GM10266 (cell line): ENCODE results near the gene CDKN2B-AS1.

Experiments
- DNase-seq: peaks from one replicate; pipeline ENCODE4 v3.0.0; 2012; ENCODE audit errors: extremely low spot score
- CTCF ChIP-seq: IDR thresholded peaks from 2 replicates; pipeline ENCODE4 v1.5.1; 2012; ENCODE audit warnings: mild to moderate bottlenecking, low read depth; ENCODE audit not compliant: control insufficient read depth, insufficient read depth; ENCODE audit errors: missing control alignments

The CDKN2B-AS1 gene

DNA sequence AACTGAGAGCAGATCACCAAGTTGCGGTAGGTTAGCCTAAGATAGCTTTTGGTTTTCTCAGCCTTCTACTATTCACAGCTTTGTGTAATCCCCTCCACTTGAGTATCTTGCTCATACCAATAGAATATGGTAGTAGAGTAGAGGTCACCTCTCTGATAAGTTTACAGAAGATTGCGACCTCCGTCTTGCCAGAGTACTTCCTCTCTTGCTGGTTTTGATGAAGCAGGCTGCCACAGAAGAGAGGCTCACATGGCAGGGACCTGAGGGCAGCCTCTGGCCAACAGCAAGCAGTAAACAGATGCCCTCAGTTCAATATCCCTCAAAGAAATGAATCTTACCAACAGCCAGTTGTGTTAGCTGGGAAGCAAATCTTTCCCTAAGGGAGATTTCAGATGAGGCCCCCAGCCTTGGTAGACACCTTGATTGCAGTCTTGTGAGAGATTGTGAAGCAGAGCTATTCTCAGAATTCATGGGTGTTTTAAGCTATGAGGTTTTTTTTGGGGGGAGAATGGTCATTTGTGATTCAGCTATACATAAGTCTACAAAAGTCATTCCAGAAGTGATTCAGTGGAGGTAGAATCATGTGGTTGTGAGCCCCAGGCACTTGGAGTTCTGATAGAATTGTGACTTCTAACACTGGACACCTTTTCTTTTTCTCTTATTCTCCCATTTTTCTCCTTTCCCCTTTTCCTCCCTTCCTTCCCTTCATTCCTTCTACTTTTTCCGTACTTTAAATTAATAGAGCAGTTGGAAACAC is 37.2 kb downstream of the CDKN2B-AS1 start:
- no peak for DNase-seq
- TF ChIP-seq CTCF, result no peak

- DNase-seq, result no peak
- no peak for TF ChIP-seq CTCF
Observed at GRCh38 chr9:22033012-22033630, 38.5 kb downstream of the CDKN2B-AS1 start.

DNA sequence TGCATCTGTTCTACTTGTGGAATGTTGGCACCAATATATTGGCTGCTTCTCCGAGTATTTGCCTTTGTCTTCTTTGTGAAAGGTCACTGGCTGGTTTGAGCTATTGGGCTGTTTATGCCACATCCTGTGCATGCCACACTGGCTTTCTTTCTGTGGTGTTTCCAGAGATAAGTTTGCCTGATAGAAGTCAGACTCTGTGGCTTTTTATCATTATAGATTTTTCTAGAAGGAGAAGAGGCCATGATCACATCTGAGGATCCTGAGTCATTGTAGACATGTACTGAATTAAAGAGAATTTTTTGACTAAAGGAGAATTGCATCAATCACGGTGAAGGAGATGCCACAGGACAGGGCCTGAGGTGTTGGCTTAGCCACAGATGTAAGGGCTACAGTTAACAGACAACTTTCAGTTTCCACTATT is 41.0 kb downstream of the CDKN2B-AS1 start:
- TF ChIP-seq CTCF, result no peak
- no peak for DNase-seq

DNA sequence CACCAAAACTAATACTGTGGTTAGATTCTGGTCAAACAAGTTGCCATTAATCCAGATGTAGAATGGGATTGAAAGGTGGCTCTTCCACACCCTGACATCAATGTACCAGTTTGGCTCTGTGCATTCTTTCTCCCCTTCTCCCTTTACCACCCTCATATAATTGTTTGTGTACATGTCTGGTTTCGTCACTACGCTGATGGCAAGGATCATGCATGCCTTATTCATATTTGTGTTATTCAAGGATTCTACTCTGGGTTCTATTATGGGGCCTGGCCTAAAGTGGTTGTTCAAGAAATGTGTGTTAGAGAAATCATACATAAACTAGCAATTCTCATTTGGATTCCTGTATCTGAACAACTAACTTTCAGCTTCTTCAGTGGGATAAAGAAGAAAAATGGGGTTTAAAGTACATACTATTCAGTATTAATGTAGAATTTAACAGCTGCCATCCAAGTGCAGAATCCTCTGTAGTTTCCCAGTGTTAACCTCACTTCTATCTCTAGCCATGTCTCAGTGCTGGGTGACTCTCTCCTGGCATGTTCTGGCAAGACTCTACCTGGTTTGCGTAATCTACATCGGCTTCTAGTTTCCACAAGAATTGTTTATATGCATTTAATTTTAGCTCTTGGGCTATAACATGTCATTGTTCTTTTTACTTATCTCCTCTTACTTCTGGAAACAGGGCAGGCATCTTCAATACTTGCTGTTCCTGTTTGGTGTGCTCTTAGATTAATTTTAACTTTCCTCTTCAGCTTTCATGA is 42.5 kb downstream of the CDKN2B-AS1 start:
- no peak for TF ChIP-seq CTCF
- no peak for DNase-seq

DNA sequence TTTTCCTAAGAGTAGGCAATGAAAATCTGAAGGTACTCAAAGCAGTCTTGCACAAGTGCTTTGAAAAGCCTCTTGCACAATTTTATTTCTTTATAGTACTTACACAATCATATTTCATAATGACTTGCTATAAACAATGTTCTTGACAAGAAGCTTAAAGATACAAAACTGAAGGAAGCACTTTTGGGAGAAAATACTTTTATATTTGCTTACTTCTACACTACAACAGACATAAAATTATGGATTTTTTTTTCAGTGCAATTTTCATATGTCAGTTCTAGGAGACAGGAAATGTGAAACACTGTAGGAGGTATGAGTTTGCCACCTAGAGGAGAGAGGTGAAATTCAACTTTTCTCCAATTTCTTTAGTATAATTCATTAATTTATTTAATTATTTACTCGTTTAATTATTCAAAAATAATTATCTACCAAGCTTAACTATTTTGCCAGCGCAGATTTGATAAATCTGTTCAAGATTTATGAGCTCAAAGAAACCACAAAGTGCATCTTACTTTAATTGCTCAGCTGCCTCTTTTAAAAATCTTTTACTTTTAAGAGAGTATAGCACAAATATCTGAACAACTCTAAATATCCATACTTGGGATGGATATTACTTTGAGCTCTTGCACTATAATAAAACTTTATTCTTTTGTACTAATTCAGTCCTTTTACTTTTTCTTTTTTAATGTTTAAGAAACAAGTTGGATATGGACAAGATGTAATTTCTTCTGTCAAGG is 43.5 kb downstream of the CDKN2B-AS1 start:
- peak; percentile 28 for TF ChIP-seq CTCF

GRCh38 chr9:22039258-22039657 is 44.7 kb downstream of the CDKN2B-AS1 start:
- no peak for DNase-seq
- TF ChIP-seq CTCF, result no peak

More for the DNA sequence above, 43.5 kb downstream of the CDKN2B-AS1 start:
- DNase-seq, result peak; percentile 13
